Thoracic aorta (tissue), 2 donors: Measurements from ENCODE around the gene FBN3. TPM values are rescaled to one million over a fixed set of nuclear protein-coding genes. Genes with fewer than 3 reads are reported as not detected.

ENCODE experiments used
- ATAC-seq: fragments of 150-250 bp; one replicate; pipeline ENCODE4 v1.8.0; 2017; ENCODE audit warnings: low read depth; ENCODE audit not compliant: insufficient number of reproducible peaks, low FRiP score
- DNase-seq: peaks from one replicate; pipeline ENCODE4 v3.0.0-alpha.2; 2020; ENCODE audit warnings: low spot score
- H3K27ac ChIP-seq, 2 donors: fragments of 200-600 bp; sonication (generic); 1 replicate in 1 of 2; 2 replicates in 1 of 2; pipeline ENCODE4 v1.5.1; 2016; ENCODE audit warnings: mild to moderate bottlenecking in 2 of 2, moderate library complexity in 2 of 2
- H3K27me3 ChIP-seq: fragments of 200-600 bp; sonication (generic); replicated peaks from 2 replicates; pipeline ENCODE4 v1.6.0; 2016; ENCODE audit warnings: mild to moderate bottlenecking; ENCODE audit not compliant: insufficient read depth
- H3K36me3 ChIP-seq: fragments of 200-600 bp; sonication (generic); one replicate; pipeline ENCODE4 v1.5.1; 2016
- H3K4me1 ChIP-seq, 2 donors: fragments of 200-600 bp; sonication (generic); 1 replicate in 1 of 2; 2 replicates in 1 of 2; pipeline versions ENCODE4 v1.5.1 to v1.6.0; 2016; ENCODE audit warnings: low read depth in 2 of 2, mild to moderate bottlenecking in 1 of 2; ENCODE audit not compliant: control insufficient read depth in 1 of 2
- H3K4me3 ChIP-seq: fragments of 200-600 bp; sonication (generic); 2 replicates; pipeline ENCODE4 v1.5.1; 2016; ENCODE audit warnings: mild to moderate bottlenecking
- H3K9me3 ChIP-seq: fragments of 200-600 bp; sonication (generic); 2 replicates; pipeline ENCODE4 v1.5.1; 2016
- total RNA-seq, 2 donors: library from RNA; depleted of rRNA; stranded (reverse); fragments of >200 nt; gene quantifications; one replicate each; pipeline versions ENCODE4 v1.1.0 to v1.2.3, GENCODE V29; 2016
- TF ChIP-seq, protein P1 (sequence below): fragments of 200-600 bp; sonication (generic); IDR thresholded peaks from one replicate; pipeline ENCODE4 v1.5.1; 2019; ENCODE audit warnings: antibody characterized with exemption

Gene FBN3
- total RNA-seq, 2 donors from 2014 or later: not detected

DNA sequence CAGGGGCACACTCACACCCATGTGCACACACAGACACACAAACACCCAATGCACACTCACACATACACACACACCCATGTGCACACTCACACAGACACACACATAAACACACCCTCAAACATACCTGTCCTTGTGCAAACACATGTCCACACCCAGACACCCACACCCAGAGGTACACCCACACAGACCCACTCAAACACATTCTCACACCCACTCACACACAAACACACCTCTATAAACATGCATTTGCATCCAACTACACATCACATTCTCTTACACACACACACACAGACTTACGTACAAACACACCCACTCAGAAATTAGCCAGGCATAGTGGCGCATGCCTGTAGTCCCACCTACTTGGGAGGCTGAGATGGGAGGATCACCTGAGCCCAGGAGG lies 31.4 kb downstream of the FBN3 start:
- Histone ChIP-seq H3K4me1 (no peaks in the 10 kb centered on the region), H3K27ac (no peak overlapping the region), H3K36me3 (no peaks in the 10 kb centered on the region), H3K4me3 (no peak overlapping the region), H3K9me3 (no peaks in the 10 kb centered on the region), H3K27me3 (no peaks in the 10 kb centered on the region)
- DNase-seq: no peak
- TF ChIP-seq, protein P1, sequence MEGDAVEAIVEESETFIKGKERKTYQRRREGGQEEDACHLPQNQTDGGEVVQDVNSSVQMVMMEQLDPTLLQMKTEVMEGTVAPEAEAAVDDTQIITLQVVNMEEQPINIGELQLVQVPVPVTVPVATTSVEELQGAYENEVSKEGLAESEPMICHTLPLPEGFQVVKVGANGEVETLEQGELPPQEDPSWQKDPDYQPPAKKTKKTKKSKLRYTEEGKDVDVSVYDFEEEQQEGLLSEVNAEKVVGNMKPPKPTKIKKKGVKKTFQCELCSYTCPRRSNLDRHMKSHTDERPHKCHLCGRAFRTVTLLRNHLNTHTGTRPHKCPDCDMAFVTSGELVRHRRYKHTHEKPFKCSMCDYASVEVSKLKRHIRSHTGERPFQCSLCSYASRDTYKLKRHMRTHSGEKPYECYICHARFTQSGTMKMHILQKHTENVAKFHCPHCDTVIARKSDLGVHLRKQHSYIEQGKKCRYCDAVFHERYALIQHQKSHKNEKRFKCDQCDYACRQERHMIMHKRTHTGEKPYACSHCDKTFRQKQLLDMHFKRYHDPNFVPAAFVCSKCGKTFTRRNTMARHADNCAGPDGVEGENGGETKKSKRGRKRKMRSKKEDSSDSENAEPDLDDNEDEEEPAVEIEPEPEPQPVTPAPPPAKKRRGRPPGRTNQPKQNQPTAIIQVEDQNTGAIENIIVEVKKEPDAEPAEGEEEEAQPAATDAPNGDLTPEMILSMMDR: no peak
- no peak for ATAC-seq

DNA sequence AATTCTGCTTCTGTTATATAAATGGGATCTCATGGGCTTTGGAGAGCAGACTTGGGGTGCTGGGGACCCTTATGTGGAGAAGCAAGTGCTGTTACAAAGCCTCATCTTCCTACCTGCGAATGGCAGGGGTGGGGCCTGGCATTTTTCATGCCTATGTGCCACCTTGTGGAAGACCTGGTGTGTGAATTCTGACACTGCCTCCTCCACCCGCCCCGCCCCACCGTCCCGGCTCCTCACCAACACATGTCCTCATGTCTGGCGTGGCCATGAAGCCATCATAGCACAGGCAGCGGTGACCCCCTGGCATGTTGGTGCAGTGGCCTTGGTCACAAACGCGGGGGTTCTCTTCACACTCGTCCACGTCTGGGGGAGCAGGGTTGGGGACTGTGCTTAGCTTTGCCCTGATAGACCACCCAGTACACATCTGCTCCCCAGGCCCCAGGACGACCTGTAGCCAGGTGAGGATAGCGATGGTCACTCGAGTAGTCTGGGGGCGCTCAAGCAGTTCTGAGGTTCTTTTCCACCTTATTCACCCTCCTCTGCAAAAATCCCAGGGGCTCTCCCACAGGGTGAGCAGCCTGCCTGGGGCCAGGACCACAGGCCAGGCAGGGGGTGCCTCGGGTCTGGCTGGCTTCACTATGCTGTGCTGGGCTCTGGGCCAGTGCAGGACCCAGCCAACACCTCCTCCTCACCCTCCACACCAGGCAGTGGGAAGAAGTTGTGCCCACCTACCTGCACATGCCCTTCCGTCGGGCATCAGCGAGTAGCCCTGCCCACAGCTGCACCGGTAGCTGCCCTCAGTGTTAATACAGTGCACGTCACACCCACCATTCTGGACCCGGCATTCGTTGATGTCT lies 32.7 kb downstream of the FBN3 start:
- no peaks in the 10 kb centered on the region for H3K36me3 ChIP-seq
- no peak overlapping the region for H3K4me3 ChIP-seq
- TF ChIP-seq, protein P1: no peak
- no peaks in the 10 kb centered on the region for H3K9me3 ChIP-seq
- H3K27me3 ChIP-seq: no peaks in the 10 kb centered on the region
- DNase-seq (no peak), ATAC-seq (no peak)
- H3K27ac ChIP-seq: no peak overlapping the region
- no peaks in the 10 kb centered on the region for H3K4me1 ChIP-seq

DNA sequence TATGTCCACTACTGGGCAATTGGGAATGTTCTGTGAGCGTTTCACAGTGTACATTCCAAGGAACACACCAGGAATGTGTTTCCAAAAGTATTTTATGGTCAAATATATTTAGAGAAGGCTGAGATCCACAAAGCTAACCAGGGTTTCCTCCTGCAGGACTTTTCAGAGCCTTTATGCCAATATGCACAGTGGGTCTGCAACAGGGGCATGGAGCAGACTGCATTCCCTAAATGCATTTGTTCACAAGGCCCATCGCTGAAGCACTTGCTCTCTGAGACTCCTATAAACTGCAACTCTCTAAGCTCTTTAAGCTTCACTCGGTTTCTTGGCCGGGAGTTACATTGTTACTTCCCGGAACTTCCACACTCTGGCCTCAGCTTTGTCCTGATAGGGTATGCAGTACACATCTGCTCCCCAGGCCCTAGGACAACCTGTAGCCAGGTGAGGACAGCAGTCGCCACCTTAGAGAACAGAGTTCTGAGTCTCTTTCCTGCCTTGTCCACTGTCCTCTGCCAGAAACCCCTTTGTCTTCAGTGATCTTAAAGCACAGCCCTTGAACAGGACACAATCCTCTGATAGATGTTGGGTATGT lies 33.5 kb downstream of the FBN3 start:
- Histone ChIP-seq H3K4me3 (no peak overlapping the region), H3K36me3 (no peaks in the 10 kb centered on the region), H3K9me3 (no peaks in the 10 kb centered on the region), H3K27ac (no peak overlapping the region), H3K27me3 (no peaks in the 10 kb centered on the region), H3K4me1 (no peaks in the 10 kb centered on the region)
- TF ChIP-seq, protein P1: no peak
- no peak for ATAC-seq
- DNase-seq: no peak

DNA sequence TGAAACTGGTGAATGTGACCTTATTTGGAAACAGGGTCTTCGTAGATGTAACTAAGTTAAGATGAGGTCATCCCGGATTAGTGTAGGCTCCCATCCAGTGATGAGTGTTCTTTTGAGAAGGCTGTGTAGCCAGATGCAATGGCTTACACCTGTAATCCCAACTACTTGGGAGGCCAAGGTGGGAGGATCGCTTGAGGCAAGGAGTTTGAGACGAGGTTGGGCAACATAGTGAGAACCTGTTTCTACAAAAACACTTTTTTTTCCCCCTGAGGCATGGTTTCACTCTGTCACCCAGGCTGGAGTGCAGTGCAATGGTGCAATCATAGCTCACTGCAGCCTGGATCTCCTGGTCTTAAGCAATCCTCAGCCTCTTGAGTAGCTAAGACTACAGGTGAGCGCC lies 36.4 kb downstream of the FBN3 start:
- Histone ChIP-seq H3K4me1 (no peaks in the 10 kb centered on the region), H3K27ac (no peak overlapping the region), H3K9me3 (no peaks in the 10 kb centered on the region), H3K27me3 (no peaks in the 10 kb centered on the region), H3K4me3 (no peak overlapping the region), H3K36me3 (no peaks in the 10 kb centered on the region)
- TF ChIP-seq, protein P1: no peak
- ATAC-seq (no peak), DNase-seq (no peak)

DNA sequence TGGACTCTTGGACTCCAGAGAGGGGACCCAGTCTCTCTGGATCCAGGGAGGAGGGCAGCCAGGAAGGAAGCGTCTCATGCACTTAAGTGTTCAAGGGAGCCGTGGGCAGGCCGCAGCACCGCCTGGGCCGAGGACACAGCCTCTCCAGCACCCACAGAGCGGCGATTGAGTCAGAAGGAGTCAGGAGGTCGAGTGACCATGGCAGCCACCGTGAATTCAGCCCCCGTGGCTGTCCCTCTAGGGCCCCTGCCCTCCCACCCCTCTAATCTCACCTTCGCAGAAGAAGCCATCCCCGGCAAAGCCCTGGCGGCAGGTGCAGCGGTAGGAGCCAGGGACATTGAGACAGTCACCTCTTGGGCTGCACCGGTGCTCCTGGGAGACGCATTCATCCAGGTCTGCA lies 38.0 kb downstream of the FBN3 start:
- H3K27me3 ChIP-seq: no peaks in the 10 kb centered on the region
- H3K9me3 ChIP-seq: no peaks in the 10 kb centered on the region
- no peak overlapping the region for H3K4me3 ChIP-seq
- no peaks in the 10 kb centered on the region for H3K4me1 ChIP-seq
- DNase-seq (no peak), ATAC-seq (no peak)
- H3K36me3 ChIP-seq: no peaks in the 10 kb centered on the region
- TF ChIP-seq, protein P1: no peak
- H3K27ac ChIP-seq: no peak overlapping the region
